GM21723 (cell line): Measurements from ENCODE around the gene NFKBIA.
"Not testable (repeated sequence)": the region's sequence is repeated elsewhere in the genome, so short reads cannot be mapped to it uniquely, and the experiment has no call there.

Experiments used
- ATAC-seq: cut with Tn5 transposase; IDR thresholded peaks from one replicate; pipeline ENCODE4 v1.9.1; 2021; ENCODE audit warnings: mild to moderate bottlenecking, moderate library complexity; ENCODE audit not compliant: unreplicated experiment

The NFKBIA gene, protein sequence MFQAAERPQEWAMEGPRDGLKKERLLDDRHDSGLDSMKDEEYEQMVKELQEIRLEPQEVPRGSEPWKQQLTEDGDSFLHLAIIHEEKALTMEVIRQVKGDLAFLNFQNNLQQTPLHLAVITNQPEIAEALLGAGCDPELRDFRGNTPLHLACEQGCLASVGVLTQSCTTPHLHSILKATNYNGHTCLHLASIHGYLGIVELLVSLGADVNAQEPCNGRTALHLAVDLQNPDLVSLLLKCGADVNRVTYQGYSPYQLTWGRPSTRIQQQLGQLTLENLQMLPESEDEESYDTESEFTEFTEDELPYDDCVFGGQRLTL

GRCh38 chr14:35404449-35405303 is at the start of gene NFKBIA:
Gene NFKBIA, minus strand, starts transcription at chr14:35404749. Its CDS starts 105 bp downstream, at chr14:35404644.
- peak; percentile 67 for ATAC-seq

- ATAC-seq, result no peak
Observed at GRCh38 chr14:35446450-35446849, 41.9 kb upstream of the NFKBIA start.

GRCh38 chr14:35444104-35444503 is 39.6 kb upstream of the NFKBIA start:
- no peak for ATAC-seq

GRCh38 chr14:35441160-35441559 is 36.6 kb upstream of the NFKBIA start:
- no peak for ATAC-seq

DNA sequence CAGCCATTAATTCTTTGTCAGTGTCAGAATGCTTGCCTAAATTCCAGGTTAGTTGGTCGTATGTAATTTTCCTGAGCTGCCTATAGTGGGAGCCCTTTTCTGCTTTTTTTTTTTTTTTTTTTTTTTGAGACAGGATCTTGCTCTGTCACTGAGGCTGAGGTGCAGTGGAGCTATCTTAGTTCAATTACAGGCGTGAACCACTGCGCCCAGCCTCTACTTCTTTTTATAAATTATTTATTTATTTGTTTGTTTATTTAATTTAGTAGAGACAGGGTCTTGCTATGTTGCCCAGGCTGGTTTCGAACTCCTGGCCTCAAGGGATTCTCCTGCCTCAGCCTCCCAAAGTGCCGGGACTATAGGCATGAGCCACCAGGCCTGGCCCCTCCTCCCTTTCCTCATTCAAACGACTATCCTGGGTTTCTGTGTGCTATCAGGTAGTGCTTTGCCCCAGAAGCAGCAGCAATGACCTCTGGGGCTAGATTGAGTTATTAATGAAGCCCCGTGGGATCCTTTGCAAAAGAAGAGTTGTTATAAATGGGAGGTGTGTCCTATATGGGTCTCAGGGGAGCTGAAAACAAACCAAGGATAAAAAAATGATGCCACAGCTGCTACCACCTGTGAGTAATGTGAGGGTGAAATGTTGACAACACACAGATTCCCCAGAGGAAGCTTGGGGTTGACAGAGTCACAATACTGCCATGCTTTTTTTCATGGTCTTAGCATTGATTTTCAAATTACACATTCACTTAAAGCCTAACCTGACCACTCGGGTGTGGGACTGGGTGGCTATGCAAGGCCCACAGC is 34.6 kb upstream of the NFKBIA start:
- no peak for ATAC-seq

- ATAC-seq, result not testable (repeated sequence)
Observed at GRCh38 chr14:35438492-35438891, 33.9 kb upstream of the NFKBIA start.

DNA sequence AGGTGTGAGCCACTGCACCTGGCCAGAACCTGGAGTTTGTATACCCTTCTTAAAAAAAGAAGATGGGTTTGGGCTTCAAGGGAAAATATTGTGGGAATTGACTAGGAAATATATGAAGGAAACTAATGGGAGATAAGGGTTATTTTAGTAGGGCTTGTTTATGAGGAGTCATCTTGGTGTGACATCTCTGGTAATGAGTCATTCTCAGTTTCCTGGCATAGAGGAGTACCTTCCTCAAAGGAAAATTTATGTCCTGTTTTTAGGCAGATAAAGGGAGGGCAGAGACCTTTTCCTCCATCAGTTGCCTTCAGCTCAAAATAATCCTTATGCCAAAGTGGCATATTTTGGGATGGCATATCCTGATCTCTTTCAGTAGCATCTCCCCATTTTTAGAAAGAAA is 30.6 kb upstream of the NFKBIA start:
- no peak for ATAC-seq

DNA sequence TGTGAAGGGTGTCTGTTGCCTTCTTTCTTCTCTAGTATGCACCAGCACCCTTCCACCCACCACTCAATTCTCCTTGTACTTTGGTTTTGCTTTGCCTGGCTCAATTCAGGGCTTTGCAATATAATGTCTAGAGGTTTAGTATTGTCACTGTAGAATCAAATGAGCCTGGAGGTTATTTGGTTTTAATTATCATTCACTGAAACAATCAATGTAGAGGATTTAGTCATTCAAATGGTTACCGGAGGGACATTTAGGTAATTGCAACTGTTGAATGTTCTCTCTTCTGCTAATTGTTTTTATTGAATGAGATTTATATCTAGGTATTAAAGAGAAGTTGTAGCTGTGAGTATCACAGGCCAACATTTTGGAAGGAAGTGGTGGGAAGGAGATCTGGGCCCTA is 29.3 kb upstream of the NFKBIA start:
- ATAC-seq, result no peak

DNA sequence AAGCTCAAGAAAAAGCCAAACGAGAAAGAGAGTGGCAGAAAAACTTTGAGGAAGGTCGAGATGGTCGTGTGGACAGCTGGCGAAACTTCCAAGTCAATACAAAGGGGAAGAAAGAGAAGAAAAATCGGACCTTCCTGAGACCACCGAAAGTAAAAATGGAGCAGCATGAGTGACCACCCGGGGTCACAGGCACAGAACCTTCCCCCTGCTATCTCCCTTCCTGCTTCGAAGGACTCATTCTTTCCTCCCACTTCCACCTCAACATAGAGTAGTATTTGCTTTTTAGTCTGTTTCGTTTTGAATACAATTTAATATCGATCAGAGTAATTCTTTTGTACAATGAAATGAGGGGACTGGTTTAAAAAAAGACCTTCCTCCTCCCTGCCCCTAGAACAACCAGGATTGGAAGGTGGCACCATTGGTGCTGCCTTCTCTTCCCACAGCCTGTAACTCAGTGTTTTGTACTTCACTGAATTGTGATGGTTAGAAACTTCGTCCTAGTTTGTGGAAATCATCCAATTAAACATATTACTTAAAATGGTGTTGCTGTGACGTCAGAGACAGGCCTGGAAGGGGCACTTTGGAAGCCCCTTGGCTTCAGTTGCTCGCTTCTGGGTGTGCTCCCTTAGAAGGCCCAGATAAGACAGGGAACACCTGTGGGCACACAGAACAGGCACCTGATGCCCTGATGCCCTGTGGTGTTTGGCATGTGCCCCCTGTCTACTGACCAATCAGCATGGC is 26.1 kb upstream of the NFKBIA start:
- ATAC-seq, result no peak

DNA sequence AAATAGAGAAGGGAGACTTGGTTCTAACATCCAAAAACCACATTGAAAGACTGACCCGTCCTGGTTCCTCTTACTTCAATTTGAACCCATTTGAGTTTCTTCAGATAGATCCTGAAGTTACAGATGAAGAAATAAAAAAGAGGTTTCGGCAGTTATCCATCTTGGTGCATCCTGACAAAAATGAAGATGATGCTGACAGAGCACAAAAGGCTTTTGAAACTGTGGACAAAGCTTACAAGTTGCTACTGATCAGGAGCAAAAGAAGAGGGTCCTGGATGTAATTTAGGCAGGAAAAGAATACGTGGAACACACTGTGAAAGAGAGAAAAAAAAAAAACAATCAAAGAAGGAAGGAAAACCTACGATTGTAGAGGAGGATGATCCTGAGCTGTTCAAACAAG is 25.4 kb upstream of the NFKBIA start:
- no peak for ATAC-seq

DNA sequence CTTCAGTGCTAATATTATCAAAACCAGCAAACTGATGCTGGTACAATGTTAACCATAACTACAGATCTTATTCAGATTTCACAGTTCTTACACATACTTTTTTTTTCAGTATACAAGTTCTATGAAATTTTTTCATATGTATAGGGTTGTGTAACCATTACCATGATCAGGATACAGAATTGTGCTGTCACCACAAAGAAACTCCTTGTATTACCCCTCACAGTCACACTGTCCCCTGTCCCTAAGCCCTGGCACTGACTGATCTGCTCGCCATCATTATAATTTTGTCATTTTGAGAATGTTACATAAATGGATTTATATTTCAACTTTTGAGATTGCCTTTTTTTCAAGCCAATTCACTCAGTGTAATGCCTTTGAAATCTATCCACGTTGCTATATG is 21.3 kb upstream of the NFKBIA start:
- ATAC-seq, result no peak

DNA sequence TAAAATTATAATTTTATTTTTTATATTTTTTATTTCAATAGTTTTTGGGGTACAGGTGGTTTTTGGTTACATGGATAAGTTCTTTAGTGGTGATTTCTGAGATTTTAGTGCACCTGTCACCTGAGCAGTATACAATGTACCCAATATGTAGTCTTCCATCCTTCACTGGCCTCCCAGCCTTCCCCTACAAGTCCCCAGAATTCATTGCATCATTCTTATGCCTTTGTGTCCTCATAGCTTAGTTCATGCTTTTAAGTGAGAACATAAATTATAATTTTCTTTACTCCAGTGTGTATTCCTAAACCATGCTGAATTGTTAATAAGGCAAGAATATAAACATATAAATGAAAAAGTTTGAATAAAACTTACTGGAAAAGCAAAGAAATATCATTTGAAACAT is 19.1 kb upstream of the NFKBIA start:
- no peak for ATAC-seq

- ATAC-seq, result no peak
Observed at GRCh38 chr14:35420036-35420811, 15.7 kb upstream of the NFKBIA start.

GRCh38 chr14:35419429-35419841 is 14.9 kb upstream of the NFKBIA start:
- no peak for ATAC-seq

DNA sequence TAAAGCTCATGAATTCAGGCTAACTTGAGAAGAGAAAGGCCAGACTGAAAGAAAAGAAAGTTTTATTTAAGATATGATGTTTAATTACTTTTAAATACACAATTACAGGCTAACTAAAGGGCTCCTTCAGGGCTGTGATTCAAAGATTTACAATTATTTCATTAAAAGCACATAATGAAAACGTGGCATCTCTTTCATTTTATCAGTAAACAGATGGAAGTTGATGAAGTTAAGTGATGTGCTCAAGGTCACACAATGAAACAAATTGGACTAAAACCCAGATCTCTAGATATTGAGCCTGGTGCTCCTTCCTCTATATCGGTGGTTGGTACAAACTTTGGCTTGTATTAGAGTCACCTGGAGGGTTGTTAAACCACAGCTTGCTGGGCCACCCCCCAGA is 13.5 kb upstream of the NFKBIA start:
- ATAC-seq, result no peak

DNA sequence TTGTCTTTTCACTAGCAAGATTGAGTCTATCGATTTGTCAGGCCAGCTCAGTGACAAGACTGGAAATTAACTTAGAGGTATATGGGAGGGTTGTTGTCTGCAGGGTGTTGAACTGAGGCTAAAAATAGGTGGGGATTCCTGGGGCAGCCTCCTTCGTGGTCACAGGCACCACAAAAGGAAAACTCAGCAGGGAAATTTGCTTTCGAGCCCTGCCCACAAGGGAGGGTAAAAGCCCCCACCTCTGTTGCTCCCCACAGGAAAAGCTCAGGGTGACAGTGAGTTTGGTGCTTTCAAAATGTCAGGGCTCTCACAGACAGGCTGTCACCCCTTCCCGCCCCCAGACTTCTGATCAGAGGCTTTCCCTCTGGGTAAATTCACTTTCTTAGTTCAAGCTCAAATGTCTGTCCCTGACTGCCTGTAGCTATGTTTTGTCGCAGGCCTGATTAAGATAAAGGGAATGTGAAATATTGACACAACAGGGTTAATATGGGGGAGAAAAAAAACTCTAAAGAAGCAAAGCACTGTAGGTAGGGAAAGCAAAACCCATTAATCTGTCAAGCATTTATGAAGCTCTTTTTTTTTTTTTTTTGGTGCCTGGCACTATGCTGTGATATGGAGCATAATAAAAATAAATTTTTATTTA is 11.7 kb upstream of the NFKBIA start:
- ATAC-seq, result peak; percentile 58

DNA sequence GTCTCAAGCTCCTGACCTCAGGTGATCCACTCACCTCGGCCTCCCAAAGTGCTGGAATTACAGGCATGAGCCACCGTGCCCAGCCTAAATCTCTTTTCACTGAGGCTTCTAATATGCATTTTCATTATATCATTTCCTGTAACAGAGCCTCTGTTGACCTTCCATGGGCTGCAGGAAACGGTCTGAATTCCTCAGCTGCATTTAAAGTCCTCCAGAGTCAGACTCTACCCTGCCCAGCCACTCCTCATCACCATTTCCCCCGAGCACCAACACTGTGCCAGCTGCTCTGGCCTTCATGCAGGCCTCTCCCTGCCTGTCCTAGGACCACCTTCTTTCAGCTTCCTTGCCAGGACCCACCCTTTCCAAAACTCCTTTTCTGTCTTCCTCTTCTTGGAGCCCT is 9.8 kb upstream of the NFKBIA start:
- ATAC-seq, result no peak

DNA sequence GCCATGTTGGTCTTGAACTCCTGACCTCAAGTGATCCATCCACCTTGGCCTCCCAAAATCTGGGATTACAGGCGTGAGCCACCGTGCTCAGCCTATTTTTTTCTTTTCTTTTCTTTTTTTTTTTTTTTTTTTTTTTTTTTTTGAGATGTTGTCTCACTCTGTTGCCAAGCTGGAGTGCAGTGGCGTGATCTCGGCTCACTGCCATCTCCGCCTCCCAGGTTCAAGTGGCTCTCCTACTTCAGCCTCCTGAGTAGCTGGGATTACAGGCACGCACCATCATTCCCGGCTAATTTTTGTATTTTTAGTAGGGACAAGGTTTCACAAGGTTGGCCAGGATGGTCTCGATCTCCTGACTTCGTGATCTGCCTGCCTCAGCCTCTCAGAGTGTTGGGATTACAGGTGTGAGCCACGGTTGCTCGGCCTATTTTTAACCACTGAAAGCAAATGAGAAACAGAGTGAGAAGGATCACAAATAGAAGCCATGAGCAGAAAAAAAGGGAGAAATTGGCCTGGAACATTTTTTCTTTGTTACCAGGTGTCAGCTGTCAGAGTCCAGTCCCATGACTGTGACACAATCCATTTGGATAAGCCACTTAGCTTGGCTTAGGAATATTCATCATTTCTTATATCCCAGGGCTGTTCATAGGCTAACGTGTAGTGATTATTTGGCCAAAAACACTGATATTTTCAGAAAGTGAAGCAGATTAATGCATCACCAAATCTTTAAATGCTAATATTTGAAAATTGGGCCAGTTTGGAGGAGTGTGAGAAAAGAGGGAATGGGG is 7.9 kb upstream of the NFKBIA start:
- no peak for ATAC-seq

- ATAC-seq, result no peak
Observed at GRCh38 chr14:35410858-35411257, 6.3 kb upstream of the NFKBIA start.
